Measurements from ENCODE around the gene ZNF177.

GRCh38 chr19:9430444-9430843 is 67.6 kb downstream of the ZNF177 start:
- TF ChIP-seq YY1 (IDR thresholded peaks at IDR 0.05; ENCODE audit: insufficient read depth, insufficient read length) (no peak), SUZ12 (IDR thresholded peaks at IDR 0.05; ENCODE audit: extremely low read depth, insufficient read depth, insufficient read length) (no peak), ZNF274 (IDR thresholded peaks at IDR 0.05; ENCODE audit: low read depth, low read length) (no peak)

Measured in NT2/D1 (cell line).